Measurements from ENCODE around the gene RAB6B.

DNA sequence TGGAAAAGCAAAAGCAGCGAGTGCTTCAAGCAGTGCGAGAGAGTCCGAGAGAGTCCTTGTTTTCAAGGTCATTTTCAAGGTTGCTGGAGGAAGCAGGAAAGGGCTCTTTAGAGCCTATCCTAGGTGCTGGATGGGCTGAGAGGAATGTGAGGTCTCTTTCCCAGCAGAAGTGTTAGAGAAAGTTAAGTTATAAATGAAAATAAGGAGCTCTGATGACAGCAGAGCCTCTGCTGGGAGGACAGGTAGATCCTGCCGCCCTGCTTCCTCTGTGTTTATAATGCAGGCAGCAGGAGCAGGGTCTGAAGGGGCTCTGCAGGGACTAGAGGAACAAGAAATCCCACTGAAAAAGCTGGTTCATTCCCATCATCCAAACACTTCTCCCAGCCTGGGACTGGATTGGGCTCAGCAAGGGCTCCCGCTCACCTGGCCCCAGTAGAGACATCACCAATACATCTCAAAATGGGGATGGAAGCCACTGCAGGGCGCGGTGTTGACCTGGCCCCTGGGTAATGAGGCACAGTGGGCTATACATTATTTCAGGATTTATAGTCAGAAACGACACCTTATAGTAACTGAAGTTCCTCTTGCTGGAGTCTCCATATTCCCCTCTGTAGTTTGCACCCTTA lies 41.5 kb upstream of the RAB6B start:
- TF ChIP-seq ZNF114 (tag by site-specific recombination; IDR thresholded peaks at IDR 0.05) (no peak), ZNF510 (tag by site-specific recombination; IDR thresholded peaks at IDR 0.05; ENCODE audit: insufficient replicate concordance) (no peak), YY1 (tag by site-specific recombination; IDR thresholded peaks at IDR 0.05) (no peak), ZNF184 (tag by site-specific recombination; IDR thresholded peaks at IDR 0.05) (no peak), ZNF37A (tag by site-specific recombination; IDR thresholded peaks at IDR 0.05) (no peak), ZNF174 (tag by site-specific recombination; IDR thresholded peaks at IDR 0.05) (no peak), ZNF274 (IDR thresholded peaks at IDR 0.05; ENCODE audit: low read length) (no peak), ZNF274 (tag by site-specific recombination; IDR thresholded peaks at IDR 0.05; ENCODE audit: borderline replicate concordance) (no peak), ZNF629 (tag by site-specific recombination; IDR thresholded peaks at IDR 0.05) (no peak)
- TF ChIP-seq, protein P1, sequence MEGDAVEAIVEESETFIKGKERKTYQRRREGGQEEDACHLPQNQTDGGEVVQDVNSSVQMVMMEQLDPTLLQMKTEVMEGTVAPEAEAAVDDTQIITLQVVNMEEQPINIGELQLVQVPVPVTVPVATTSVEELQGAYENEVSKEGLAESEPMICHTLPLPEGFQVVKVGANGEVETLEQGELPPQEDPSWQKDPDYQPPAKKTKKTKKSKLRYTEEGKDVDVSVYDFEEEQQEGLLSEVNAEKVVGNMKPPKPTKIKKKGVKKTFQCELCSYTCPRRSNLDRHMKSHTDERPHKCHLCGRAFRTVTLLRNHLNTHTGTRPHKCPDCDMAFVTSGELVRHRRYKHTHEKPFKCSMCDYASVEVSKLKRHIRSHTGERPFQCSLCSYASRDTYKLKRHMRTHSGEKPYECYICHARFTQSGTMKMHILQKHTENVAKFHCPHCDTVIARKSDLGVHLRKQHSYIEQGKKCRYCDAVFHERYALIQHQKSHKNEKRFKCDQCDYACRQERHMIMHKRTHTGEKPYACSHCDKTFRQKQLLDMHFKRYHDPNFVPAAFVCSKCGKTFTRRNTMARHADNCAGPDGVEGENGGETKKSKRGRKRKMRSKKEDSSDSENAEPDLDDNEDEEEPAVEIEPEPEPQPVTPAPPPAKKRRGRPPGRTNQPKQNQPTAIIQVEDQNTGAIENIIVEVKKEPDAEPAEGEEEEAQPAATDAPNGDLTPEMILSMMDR (tag by site-specific recombination; IDR thresholded peaks at IDR 0.05), result no peak
- TF ChIP-seq, protein P2, sequence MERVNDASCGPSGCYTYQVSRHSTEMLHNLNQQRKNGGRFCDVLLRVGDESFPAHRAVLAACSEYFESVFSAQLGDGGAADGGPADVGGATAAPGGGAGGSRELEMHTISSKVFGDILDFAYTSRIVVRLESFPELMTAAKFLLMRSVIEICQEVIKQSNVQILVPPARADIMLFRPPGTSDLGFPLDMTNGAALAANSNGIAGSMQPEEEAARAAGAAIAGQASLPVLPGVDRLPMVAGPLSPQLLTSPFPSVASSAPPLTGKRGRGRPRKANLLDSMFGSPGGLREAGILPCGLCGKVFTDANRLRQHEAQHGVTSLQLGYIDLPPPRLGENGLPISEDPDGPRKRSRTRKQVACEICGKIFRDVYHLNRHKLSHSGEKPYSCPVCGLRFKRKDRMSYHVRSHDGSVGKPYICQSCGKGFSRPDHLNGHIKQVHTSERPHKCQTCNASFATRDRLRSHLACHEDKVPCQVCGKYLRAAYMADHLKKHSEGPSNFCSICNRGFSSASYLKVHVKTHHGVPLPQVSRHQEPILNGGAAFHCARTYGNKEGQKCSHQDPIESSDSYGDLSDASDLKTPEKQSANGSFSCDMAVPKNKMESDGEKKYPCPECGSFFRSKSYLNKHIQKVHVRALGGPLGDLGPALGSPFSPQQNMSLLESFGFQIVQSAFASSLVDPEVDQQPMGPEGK (tag by site-specific recombination; IDR thresholded peaks at IDR 0.05), result no peak
- TF ChIP-seq, protein P3, sequence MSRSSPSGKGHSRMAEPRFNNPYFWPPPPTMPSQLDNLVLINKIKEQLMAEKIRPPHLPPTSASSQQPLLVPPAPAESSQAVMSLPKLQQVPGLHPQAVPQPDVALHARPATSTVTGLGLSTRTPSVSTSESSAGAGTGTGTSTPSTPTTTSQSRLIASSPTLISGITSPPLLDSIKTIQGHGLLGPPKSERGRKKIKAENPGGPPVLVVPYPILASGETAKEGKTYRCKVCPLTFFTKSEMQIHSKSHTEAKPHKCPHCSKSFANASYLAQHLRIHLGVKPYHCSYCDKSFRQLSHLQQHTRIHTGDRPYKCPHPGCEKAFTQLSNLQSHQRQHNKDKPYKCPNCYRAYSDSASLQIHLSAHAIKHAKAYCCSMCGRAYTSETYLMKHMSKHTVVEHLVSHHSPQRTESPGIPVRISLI (tag by site-specific recombination; IDR thresholded peaks at IDR 0.05), result no peak
- TF ChIP-seq, protein P4, sequence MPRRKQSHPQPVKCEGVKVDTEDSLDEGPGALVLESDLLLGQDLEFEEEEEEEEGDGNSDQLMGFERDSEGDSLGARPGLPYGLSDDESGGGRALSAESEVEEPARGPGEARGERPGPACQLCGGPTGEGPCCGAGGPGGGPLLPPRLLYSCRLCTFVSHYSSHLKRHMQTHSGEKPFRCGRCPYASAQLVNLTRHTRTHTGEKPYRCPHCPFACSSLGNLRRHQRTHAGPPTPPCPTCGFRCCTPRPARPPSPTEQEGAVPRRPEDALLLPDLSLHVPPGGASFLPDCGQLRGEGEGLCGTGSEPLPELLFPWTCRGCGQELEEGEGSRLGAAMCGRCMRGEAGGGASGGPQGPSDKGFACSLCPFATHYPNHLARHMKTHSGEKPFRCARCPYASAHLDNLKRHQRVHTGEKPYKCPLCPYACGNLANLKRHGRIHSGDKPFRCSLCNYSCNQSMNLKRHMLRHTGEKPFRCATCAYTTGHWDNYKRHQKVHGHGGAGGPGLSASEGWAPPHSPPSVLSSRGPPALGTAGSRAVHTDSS (tag by site-specific recombination; IDR thresholded peaks at IDR 0.05), result no peak
- TF ChIP-seq, protein P5, sequence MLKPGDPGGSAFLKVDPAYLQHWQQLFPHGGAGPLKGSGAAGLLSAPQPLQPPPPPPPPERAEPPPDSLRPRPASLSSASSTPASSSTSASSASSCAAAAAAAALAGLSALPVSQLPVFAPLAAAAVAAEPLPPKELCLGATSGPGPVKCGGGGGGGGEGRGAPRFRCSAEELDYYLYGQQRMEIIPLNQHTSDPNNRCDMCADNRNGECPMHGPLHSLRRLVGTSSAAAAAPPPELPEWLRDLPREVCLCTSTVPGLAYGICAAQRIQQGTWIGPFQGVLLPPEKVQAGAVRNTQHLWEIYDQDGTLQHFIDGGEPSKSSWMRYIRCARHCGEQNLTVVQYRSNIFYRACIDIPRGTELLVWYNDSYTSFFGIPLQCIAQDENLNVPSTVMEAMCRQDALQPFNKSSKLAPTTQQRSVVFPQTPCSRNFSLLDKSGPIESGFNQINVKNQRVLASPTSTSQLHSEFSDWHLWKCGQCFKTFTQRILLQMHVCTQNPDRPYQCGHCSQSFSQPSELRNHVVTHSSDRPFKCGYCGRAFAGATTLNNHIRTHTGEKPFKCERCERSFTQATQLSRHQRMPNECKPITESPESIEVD (tag by site-specific recombination; IDR thresholded peaks at IDR 0.05), result no peak
- TF ChIP-seq, protein P6, sequence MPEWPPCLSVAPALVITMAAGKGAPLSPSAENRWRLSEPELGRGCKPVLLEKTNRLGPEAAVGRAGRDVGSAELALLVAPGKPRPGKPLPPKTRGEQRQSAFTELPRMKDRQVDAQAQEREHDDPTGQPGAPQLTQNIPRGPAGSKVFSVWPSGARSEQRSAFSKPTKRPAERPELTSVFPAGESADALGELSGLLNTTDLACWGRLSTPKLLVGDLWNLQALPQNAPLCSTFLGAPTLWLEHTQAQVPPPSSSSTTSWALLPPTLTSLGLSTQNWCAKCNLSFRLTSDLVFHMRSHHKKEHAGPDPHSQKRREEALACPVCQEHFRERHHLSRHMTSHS (tag by site-specific recombination; IDR thresholded peaks at IDR 0.05), result no peak

Data from HEK293 (cell line).